Activated CD8-positive, alpha-beta memory T cell treated with anti-CD3 and anti-CD28 coated beads, Interleukin-2, amount 50 U/mL, for 48 hours (primary cell): Measurements from ENCODE around the gene TRIM50.
A peak's percentile ranks its signal among the peaks of the same experiment; 100 is the strongest.
"Not testable (repeated sequence)": the region's sequence is repeated elsewhere in the genome, so short reads cannot be mapped to it uniquely, and the experiment has no call there.

ENCODE experiments used
- DNase-seq: peaks from one replicate; pipeline ENCODE4 v3.0.0-alpha.2; 2020

The TRIM50 gene

DNA sequence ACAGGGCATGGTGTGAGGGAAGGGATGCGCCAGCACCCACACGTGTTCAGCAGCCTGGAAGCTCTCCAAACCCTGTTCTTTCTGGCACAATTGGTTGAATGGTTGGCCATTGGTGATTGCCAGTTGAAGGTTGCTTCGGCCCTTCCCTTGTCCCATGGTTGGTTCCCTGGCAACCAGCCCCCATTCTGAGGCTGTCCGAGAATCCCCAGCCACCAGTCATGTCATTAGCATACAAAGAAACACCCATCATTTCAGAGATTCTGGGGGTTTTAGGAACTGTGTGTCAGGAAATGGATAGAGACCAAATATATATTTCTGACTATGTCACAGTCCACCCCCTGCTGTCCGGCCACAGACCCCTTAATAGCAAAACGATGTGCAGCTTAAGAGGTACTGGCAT, 21.9 kb upstream of the TRIM50 start:
- DNase-seq, result no peak

DNA sequence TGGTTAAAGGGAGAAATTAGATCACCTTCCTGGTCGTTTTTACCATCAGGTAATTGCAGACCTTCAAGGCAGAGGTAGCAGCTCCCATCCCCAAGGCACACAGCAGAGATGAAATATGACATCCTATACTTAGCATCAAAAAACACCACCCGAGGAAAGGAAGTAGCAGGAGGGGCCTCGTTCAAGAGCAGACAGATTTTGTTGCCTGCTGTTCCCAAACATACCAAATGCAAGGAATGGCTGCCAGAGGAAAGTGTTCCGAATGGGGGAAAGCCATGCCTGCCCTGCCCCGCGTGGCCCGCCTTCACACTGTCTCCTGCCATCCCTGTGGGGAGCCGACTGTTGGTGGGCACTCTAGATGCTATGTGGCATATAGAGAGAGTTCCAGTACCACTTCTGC, 18.1 kb upstream of the TRIM50 start:
- no peak for DNase-seq

- no peak for DNase-seq
Measured at GRCh38 chr7:73345538-73345937, 17.7 kb upstream of the TRIM50 start.

DNA sequence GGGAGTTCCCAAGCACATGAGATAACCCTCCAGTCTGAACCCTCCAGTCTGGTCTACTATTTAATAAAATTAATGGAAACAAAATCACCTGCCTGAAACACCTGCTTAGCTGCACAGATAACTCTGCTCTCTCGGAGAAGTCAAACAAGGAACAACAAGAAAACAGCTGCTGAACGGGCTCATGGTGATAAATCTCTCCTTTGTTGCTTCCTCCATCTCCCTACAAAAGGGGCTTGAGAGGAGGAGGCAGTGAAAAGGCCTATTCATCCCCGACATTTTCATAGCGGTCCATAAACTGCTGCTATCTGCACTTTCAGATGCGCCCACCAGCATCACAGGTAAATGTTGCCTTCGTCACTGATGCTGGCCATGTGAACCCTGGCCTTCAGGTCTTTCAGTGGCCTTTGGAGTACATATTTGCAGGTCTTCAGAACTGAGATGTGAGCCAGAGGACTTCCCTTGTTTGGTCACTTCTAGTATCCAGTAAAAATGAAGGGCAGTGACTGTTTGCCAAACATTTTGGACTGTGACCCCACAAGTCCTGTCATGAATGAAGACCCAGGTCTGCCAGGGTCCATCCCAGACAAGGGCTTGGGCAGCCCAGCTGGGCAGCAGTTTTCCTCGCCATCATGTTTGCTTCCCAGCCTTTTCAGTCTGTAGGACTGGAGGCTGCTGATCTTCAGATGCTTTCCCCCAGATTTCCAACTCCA, 15.9 kb upstream of the TRIM50 start:
- no peak for DNase-seq

- no peak for DNase-seq
Measured at GRCh38 chr7:73342645-73343044, 14.8 kb upstream of the TRIM50 start.

GRCh38 chr7:73341877-73342276, 14.0 kb upstream of the TRIM50 start:
- DNase-seq, result no peak

GRCh38 chr7:73340514-73340913, 12.6 kb upstream of the TRIM50 start:
- no peak for DNase-seq

DNA sequence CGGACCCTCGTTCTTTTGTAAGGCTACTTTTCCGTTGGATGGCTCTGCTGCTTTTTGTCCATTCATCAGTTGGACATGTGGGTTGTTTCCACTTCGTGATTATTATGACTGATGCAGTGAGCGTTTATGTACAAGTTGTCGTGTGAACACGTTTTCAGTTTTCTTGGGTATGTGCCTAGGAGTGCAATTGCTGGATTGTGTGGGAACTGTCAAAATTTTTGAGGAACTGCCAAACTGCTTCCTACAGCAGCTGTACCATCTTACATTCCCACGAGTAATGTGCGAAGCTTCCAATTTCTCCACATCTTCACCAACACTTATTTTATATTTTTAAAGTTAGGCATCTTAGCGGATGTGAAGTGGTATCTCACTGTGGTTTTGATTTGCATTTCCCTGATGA, 10.4 kb upstream of the TRIM50 start:
- no peak for DNase-seq

GRCh38 chr7:73332447-73332846, 4.6 kb upstream of the TRIM50 start:
- DNase-seq, result no peak

GRCh38 chr7:73330772-73331171, 2.9 kb upstream of the TRIM50 start:
- DNase-seq, result no peak

GRCh38 chr7:73329861-73330581, 2.1 kb upstream of the TRIM50 start:
- DNase-seq, result no peak

DNA sequence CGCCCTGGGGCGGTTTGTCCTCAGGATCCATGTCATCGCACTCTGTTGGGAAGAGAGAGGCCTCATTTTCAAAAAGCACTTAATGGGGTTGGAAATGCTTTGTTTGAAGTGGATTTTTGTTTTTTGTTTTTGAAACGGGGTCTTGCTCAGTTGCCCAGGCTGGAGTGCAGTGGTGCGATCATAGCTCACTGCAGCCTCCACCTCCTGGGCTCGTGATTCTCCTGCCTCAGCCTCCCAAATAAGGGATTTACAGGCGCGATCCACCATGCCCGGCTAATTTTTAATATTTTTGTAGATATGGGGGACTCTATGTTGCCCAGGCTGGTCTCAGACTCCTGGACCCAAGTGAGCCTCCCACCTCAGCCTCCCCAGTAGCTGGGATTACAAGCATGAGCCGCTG, 814 bp upstream of the TRIM50 start:
- no peak for DNase-seq

DNA sequence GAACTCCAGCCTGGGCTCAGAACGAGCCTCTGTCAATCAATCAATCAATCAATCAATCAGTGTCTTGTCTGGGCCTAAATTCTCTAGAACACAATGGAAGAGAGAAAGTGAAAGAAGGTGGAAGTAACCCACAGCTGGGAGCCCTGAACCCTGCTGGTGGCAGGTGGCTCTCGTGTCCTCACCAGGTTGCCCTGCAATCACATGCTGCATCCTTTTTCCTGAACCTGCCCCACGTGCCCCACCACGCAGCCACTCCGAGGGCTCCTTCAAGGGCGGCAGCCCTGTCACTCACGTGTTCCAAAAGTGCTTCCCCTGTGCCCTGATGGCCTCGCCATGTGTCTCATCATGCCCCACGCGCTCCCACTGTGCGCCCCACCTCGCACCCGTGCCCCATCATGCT, 433 bp downstream of the TRIM50 start:
- not testable (repeated sequence) for DNase-seq

DNA sequence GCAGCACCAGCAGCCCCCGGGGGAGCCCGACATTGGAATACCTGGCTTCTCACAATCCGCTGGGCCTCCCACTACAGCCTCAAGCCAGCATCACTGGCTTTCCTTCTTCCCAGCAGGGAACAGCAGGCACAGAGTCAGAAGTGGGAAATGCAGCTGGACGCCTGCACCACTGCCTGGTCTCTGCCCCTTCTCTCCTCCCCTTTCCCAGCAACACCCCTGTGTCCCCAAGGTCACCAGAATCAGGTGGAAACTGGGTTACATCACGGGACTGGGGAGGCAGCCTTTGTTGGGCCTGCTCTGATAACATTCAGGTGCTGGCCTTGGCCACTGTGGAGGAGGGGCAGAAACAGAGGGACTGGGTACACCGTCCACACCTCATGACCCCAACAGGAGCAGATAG, 2.5 kb downstream of the TRIM50 start:
- DNase-seq, result not testable (repeated sequence)

- peak; percentile 72 for DNase-seq
Measured at GRCh38 chr7:73324081-73324845, 3.6 kb downstream of the TRIM50 start.

- DNase-seq, result not testable (repeated sequence)
Measured at GRCh38 chr7:73323434-73324080, 4.3 kb downstream of the TRIM50 start.

- not testable (repeated sequence) for DNase-seq
Measured at GRCh38 chr7:73320009-73320408, 7.9 kb downstream of the TRIM50 start.

- not testable (repeated sequence) for DNase-seq
Measured at GRCh38 chr7:73319541-73319940, 8.3 kb downstream of the TRIM50 start.

DNA sequence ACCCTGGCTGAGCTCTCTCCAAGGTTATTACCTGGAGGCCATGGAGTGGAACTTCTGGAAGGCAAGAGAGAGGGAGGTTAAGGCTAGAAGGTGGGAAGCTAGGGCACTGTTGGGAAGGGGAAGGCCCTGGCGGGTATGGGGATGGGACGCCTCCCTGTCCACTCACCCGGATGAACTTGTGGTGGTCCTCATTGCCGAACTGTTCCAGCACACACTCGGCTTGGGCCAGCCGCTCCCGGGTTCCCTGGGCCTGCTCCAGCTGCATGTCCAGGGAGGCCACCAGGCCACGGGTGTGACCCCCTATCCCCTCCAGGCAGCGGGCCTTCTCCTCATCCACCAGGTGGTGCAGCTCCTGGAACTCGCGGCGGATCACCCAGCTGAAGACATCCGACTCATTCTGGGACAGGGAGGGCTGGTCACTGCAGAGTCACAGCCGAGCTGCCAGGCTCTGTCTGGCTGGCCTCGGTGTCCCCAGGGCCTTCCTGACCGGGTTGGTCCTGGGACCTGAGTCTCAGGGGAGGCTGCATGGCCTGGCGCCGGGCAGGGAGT, 9.2 kb downstream of the TRIM50 start:
- DNase-seq, result not testable (repeated sequence)

DNA sequence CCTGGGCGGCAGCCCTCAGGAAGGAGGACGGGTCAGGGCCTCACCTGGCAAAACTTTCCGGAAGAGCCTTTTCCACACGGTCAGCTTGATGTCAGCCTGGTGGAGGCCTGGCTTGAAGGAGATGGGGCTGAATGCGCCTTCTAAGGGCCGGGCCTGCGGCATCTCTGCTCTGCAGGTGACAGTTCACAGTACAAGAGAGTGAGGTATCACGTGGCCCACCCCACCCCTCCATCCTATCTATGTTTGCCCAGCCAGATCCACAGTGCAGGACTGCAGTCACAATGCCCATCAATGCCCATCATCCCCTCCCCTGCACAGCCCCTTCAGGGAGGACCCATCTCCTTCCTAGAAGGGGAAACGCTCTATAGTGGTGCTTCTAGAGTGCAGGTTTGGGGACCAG, 11.4 kb downstream of the TRIM50 start:
- no peak for DNase-seq

DNA sequence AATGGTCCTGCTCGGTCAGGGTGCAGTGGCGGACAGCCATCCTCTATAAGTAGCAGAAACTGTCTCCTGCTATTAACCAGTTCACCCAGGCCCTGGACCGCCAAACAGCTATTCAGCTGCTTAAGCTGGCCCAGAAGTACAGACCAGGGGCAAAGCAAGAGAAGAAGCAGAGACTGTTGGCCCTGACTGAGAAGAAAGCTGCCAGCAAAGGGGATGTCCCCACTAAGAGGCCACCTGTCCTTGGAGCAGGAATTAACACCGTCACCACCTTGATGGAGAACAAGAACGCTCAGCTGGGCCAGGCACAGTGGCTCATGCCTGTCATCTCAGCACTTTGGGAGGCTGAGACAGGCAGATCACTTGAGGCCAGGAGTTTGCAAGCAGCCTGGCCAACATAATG, 13.6 kb downstream of the TRIM50 start:
- DNase-seq, result no peak

DNA sequence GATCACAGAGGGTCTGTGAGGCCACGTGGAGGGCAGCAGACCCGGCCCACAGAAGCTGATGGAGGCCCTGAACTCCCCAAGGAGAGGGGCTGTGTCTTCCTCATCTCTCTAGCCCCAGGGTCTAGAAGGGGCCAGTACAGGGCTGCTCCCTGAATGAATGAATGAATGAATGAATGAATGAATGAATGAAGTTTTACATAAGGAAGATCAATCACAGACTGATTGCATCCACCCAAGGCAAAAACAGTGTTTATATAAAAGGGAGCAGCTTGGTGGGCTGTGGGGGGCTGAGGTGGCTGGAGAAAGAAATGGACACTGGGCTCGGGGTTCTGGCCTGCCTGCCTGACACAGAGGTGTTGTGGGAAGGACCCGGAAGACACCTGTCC, 14.4 kb downstream of the TRIM50 start:
- DNase-seq, result no peak
